ENCODE data around the gene F7. TPM values are rescaled to one million over a fixed set of nuclear protein-coding genes. Genes with fewer than 3 reads are reported as not detected.

The F7 gene
- total RNA-seq, 1 donor from 2014 or later: not detected

- ATAC-seq (no peak), DNase-seq (no peak)
Observed at GRCh38 chr13:113123226-113124201, 17.9 kb downstream of the F7 start.

GRCh38 chr13:113124211-113124970, 18.8 kb downstream of the F7 start:
- ATAC-seq: no peak
- intact Hi-C loops (cut with micrococcal nuclease): no loop called here
- no peak for DNase-seq

More at GRCh38 chr13:113123226-113124201, 17.9 kb downstream of the F7 start:
- intact Hi-C loops (cut with micrococcal nuclease): no loop called here

- ATAC-seq (no peak), DNase-seq (no peak)
- intact Hi-C loops (cut with micrococcal nuclease): no loop called here
Observed at GRCh38 chr13:113125506-113126264, 20.1 kb downstream of the F7 start.

- no peak for DNase-seq
- no peak for ATAC-seq
- intact Hi-C loops (cut with micrococcal nuclease): no loop called here
Observed at GRCh38 chr13:113126265-113127150, 20.9 kb downstream of the F7 start.

GRCh38 chr13:113129480-113129879, 23.9 kb downstream of the F7 start:
- intact Hi-C loops (cut with micrococcal nuclease): no loop called here
- peak; percentile 30 for ATAC-seq
- DNase-seq: no peak

- peak; percentile 72 for ATAC-seq
- intact Hi-C loops (cut with micrococcal nuclease): no loop called here
- peak; percentile 64 for DNase-seq
Observed at GRCh38 chr13:113129921-113130750, 24.5 kb downstream of the F7 start.

GRCh38 chr13:113135281-113135760, 29.7 kb downstream of the F7 start:
- DNase-seq (no peak), ATAC-seq (no peak)
- intact Hi-C loops (cut with micrococcal nuclease): no loop called here

- DNase-seq (no peak), ATAC-seq (no peak)
- intact Hi-C loops (cut with micrococcal nuclease): no loop called here
Observed at GRCh38 chr13:113137691-113138298, 32.2 kb downstream of the F7 start.

GRCh38 chr13:113138792-113139551, 33.4 kb downstream of the F7 start:
- no peak for ATAC-seq
- DNase-seq: no peak

GRCh38 chr13:113139577-113139976, 34.0 kb downstream of the F7 start:
- ATAC-seq: no peak
- intact Hi-C loops (cut with micrococcal nuclease): no loop called here
- no peak for DNase-seq

More at GRCh38 chr13:113138792-113139551, 33.4 kb downstream of the F7 start:
- intact Hi-C loops (cut with micrococcal nuclease): no loop called here

GRCh38 chr13:113140677-113141600, 35.3 kb downstream of the F7 start:
- ATAC-seq (no peak), DNase-seq (no peak)
- intact Hi-C loops (cut with micrococcal nuclease): no loop called here

- intact Hi-C loops (cut with micrococcal nuclease): no loop called here
- ATAC-seq: no peak
- DNase-seq: no peak
Observed at GRCh38 chr13:113141601-113141970, 36.0 kb downstream of the F7 start.

- intact Hi-C loops (cut with micrococcal nuclease): no loop called here
- no peak for DNase-seq
- no peak for ATAC-seq
Observed at GRCh38 chr13:113142876-113143275, 37.3 kb downstream of the F7 start.

- ATAC-seq (no peak), DNase-seq (no peak)
- intact Hi-C loops (cut with micrococcal nuclease): no loop called here
Observed at GRCh38 chr13:113143466-113144254, 38.1 kb downstream of the F7 start.

GRCh38 chr13:113144255-113144629, 38.7 kb downstream of the F7 start:
- DNase-seq (no peak), ATAC-seq (no peak)
- intact Hi-C loops (cut with micrococcal nuclease): no loop called here
